ENCODE data around the gene PPT1.

- TF ChIP-seq CTCF (IDR thresholded peaks at IDR 0.05; ENCODE audit: extremely low read depth in 1 of 2, insufficient read depth in 1 of 2, low read depth in 1 of 2, low read length in 2 of 2) (peak in 1 of 2 donors; percentile 21), POLR2A (IDR thresholded peaks at IDR 0.05; ENCODE audit: low read depth, low read length) (peak; percentile 85), EZH2 (IDR thresholded peaks at IDR 0.05; ENCODE audit: borderline replicate concordance, low read depth, low read length, severe bottlenecking) (no peak), JUN (IDR thresholded peaks at IDR 0.05; ENCODE audit: borderline replicate concordance, insufficient read depth, insufficient read length, low read depth) (no peak), POLR2AphosphoS5 (IDR thresholded peaks at IDR 0.05; ENCODE audit: insufficient read depth, low read depth, low read length) (peak; percentile 71)
These were observed at the start of gene PPT1 for GRCh38 chr1:40096977-40097782.

All from endothelial cell of umbilical vein (primary cell).